ENCODE measurements around the gene PEAK1. TPM values are rescaled to one million over a fixed set of nuclear protein-coding genes. Genes with fewer than 3 reads are reported as not detected.

Gene PEAK1
- total and polyA plus RNA-seq, 9 of the 15 experiments (the other 6 are each of a cell fraction or from before 2014, with no cell fraction given), result 0.99 to 22.4 (median 10.8) TPM

DNA sequence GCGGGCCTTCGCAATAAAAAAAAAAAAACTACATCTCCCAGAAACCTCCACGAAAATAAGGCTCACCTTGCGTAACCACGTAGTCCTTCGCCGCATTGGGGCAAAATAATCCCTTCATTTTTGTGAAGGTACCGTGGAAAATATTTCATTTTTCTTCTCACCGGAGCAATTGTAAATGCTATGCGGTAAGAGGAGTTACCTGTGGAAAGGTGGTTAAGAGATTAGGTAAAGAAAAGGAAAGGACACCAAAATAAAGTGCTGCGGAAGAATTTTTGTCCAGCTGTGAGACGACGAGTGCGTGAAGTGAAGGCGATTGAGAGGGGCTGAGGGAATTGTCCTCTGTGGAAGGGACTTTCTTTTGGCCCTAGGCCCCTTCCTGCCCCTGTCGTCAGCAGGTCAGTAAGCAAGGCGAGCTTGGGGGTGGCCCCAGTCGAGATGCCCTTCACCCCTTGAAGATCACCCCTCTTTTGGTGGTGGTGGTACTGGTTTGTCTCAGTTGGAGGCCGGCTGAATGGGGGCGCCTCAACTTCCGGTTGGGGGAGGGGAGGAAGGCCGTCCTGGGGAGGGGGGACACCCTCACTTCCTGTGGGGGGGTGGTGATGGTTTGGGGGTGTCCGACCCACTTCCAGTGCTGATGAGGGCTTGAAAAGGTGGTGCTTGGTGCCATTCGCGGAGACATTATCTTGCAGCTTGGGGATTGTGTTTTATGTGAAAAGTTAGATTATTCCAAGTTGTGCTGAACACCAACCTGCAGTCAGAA is 886 bp upstream of the PEAK1 start, which contains the start of gene HMG20A (continued):
- TF ChIP-seq, protein P1, sequence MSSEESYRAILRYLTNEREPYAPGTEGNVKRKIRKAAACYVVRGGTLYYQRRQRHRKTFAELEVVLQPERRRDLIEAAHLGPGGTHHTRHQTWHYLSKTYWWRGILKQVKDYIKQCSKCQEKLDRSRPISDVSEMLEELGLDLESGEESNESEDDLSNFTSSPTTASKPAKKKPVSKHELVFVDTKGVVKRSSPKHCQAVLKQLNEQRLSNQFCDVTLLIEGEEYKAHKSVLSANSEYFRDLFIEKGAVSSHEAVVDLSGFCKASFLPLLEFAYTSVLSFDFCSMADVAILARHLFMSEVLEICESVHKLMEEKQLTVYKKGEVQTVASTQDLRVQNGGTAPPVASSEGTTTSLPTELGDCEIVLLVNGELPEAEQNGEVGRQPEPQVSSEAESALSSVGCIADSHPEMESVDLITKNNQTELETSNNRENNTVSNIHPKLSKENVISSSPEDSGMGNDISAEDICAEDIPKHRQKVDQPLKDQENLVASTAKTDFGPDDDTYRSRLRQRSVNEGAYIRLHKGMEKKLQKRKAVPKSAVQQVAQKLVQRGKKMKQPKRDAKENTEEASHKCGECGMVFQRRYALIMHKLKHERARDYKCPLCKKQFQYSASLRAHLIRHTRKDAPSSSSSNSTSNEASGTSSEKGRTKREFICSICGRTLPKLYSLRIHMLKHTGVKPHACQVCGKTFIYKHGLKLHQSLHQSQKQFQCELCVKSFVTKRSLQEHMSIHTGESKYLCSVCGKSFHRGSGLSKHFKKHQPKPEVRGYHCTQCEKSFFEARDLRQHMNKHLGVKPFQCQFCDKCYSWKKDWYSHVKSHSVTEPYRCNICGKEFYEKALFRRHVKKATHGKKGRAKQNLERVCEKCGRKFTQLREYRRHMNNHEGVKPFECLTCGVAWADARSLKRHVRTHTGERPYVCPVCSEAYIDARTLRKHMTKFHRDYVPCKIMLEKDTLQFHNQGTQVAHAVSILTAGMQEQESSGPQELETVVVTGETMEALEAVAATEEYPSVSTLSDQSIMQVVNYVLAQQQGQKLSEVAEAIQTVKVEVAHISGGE (CRISPR knock-in tag; IDR thresholded peaks at IDR 0.05), result peak in 1 of 3 experiments; percentile 68; a peak in 1 of 6 replicates
- TF ChIP-seq, protein P2, sequence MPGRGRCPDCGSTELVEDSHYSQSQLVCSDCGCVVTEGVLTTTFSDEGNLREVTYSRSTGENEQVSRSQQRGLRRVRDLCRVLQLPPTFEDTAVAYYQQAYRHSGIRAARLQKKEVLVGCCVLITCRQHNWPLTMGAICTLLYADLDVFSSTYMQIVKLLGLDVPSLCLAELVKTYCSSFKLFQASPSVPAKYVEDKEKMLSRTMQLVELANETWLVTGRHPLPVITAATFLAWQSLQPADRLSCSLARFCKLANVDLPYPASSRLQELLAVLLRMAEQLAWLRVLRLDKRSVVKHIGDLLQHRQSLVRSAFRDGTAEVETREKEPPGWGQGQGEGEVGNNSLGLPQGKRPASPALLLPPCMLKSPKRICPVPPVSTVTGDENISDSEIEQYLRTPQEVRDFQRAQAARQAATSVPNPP (IDR thresholded peaks at IDR 0.05; ENCODE audit: borderline replicate concordance, insufficient read depth, insufficient read length), result no peak
- TF ChIP-seq, protein P3, sequence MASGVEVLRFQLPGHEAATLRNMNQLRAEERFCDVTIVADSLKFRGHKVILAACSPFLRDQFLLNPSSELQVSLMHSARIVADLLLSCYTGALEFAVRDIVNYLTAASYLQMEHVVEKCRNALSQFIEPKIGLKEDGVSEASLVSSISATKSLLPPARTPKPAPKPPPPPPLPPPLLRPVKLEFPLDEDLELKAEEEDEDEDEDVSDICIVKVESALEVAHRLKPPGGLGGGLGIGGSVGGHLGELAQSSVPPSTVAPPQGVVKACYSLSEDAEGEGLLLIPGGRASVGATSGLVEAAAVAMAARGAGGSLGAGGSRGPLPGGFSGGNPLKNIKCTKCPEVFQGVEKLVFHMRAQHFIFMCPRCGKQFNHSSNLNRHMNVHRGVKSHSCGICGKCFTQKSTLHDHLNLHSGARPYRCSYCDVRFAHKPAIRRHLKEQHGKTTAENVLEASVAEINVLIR (CRISPR knock-in tag; IDR thresholded peaks at IDR 0.05), result peak; percentile 80
- TF ChIP-seq ETV5 (CRISPR knock-in tag; IDR thresholded peaks at IDR 0.05; ENCODE audit: low read depth) (peak; percentile 92), MBD2 (IDR thresholded peaks at IDR 0.05; ENCODE audit: borderline replicate concordance, low read depth) (0 out of 2 replicates have a peak, but pooled peaks have one; percentile 36), MIER1 (IDR thresholded peaks at IDR 0.05; ENCODE audit: low read depth) (peak; percentile 47; the same call in 1 of the 2 replicates), RUNX1 (IDR thresholded peaks at IDR 0.05; ENCODE audit: low read depth) (no peak), TEAD4 (IDR thresholded peaks at IDR 0.05; ENCODE audit: low read length) (peak; percentile 62; the same call in 1 of the 2 replicates), TEAD4 (CRISPR knock-in tag; IDR thresholded peaks at IDR 0.05; ENCODE audit: borderline replicate concordance) (no peak), PHB (CRISPR knock-in tag; IDR thresholded peaks at IDR 0.05) (no peak), MTA3 (IDR thresholded peaks at IDR 0.05; ENCODE audit: borderline replicate concordance) (peak; percentile 84), ARID2 (IDR thresholded peaks at IDR 0.05) (peak; percentile 57; the same call in 1 of the 2 replicates), NFATC3 (IDR thresholded peaks at IDR 0.05) (peak; percentile 67; the same call in 1 of the 2 replicates), CHD2 (IDR thresholded peaks at IDR 0.05; ENCODE audit: low read depth, low read length) (peak; percentile 76), BRD4 (IDR thresholded peaks at IDR 0.05) (peak; percentile 65; the same call in 1 of the 2 replicates), GTF2E2 (tag; IDR thresholded peaks at IDR 0.05) (peak; percentile 94; the same call in 1 of the 2 replicates), POLR2AphosphoS2 (IDR thresholded peaks at IDR 0.05; ENCODE audit: low read length) (no peak), ETV6 (IDR thresholded peaks at IDR 0.05; ENCODE audit: borderline replicate concordance in 1 of 2, low read depth in 2 of 2, low read length in 1 of 2) (no peak), ETV6 (CRISPR knock-in tag; IDR thresholded peaks at IDR 0.05; ENCODE audit: borderline replicate concordance) (no peak)
- TF ChIP-seq, protein P4, sequence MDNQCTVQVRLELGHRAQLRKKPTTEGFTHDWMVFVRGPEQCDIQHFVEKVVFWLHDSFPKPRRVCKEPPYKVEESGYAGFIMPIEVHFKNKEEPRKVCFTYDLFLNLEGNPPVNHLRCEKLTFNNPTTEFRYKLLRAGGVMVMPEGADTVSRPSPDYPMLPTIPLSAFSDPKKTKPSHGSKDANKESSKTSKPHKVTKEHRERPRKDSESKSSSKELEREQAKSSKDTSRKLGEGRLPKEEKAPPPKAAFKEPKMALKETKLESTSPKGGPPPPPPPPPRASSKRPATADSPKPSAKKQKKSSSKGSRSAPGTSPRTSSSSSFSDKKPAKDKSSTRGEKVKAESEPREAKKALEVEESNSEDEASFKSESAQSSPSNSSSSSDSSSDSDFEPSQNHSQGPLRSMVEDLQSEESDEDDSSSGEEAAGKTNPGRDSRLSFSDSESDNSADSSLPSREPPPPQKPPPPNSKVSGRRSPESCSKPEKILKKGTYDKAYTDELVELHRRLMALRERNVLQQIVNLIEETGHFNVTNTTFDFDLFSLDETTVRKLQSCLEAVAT (IDR thresholded peaks at IDR 0.05), result peak; percentile 26 to 91; a peak in 2 of 4 replicates

Data from K562 (cell line).